ENCODE measurements around the gene NDUFA13.

The NDUFA13 gene

GRCh38 chr19:19534556-19535265 lies 18.7 kb downstream of the NDUFA13 start:
- no peak for DNase-seq

GRCh38 chr19:19535311-19536191 lies 19.5 kb downstream of the NDUFA13 start:
- DNase-seq: no peak

GRCh38 chr19:19537075-19538048 lies 21.3 kb downstream of the NDUFA13 start:
- peak; percentile 39 for DNase-seq

- DNase-seq: peak; percentile 51
These were observed 22.2 kb downstream of the NDUFA13 start, which contains the start of gene CILP2 for GRCh38 chr19:19538061-19538784. Gene CILP2 (plus strand): TSS chr19:19538265. CDS start chr19:19538350, 85 bp downstream.

- DNase-seq: no peak
These were observed 22.8 kb downstream of the NDUFA13 start for GRCh38 chr19:19538785-19539166.

GRCh38 chr19:19539698-19540063 lies 23.7 kb downstream of the NDUFA13 start:
- no peak for DNase-seq

- no peak for DNase-seq
These were observed 24.2 kb downstream of the NDUFA13 start for GRCh38 chr19:19540064-19540714.

- DNase-seq: no peak
These were observed 24.9 kb downstream of the NDUFA13 start for GRCh38 chr19:19540715-19541515.

- DNase-seq: no peak
These were observed 25.6 kb downstream of the NDUFA13 start for GRCh38 chr19:19541616-19542015.

- no peak for DNase-seq
These were observed 26.5 kb downstream of the NDUFA13 start for GRCh38 chr19:19542507-19542906.

GRCh38 chr19:19543101-19543500 lies 27.1 kb downstream of the NDUFA13 start:
- DNase-seq: no peak

GRCh38 chr19:19543640-19544039 lies 27.6 kb downstream of the NDUFA13 start:
- no peak for DNase-seq

- DNase-seq: no peak
These were observed 28.4 kb downstream of the NDUFA13 start for GRCh38 chr19:19544257-19544953.

- no peak for DNase-seq
These were observed 29.0 kb downstream of the NDUFA13 start for GRCh38 chr19:19544954-19545591.

- no peak for DNase-seq
These were observed 29.7 kb downstream of the NDUFA13 start for GRCh38 chr19:19545707-19546106.

- no peak for DNase-seq
These were observed 30.7 kb downstream of the NDUFA13 start for GRCh38 chr19:19546751-19547162.

- DNase-seq: no peak
These were observed 31.8 kb downstream of the NDUFA13 start for GRCh38 chr19:19547674-19548336.

- DNase-seq: no peak
These were observed 33.1 kb downstream of the NDUFA13 start for GRCh38 chr19:19548915-19549759.
